HUES64 (cell line): ENCODE measurements around the gene PTP4A1. TPM values are rescaled to one million over a fixed set of nuclear protein-coding genes. Genes with fewer than 3 reads are reported as not detected.
A peak's percentile ranks its signal among the peaks of the same experiment; 100 is the strongest.
"Not testable (repeated sequence)": the region's sequence is repeated elsewhere in the genome, so short reads cannot be mapped to it uniquely, and the experiment has no call there.

Experiments
- H3K27ac ChIP-seq: 2 replicates; pipeline ENCODE4 v1.7.0; 2013; ENCODE audit warnings: low read depth, low read length, inconsistent platforms
- H3K27me3 ChIP-seq: 2 replicates; pipeline ENCODE4 v1.6.1; 2013; ENCODE audit warnings: mild to moderate bottlenecking, low read length; ENCODE audit not compliant: insufficient read depth
- H3K36me3 ChIP-seq: 2 replicates; pipeline ENCODE4 v1.6.1; 2013; ENCODE audit warnings: mild to moderate bottlenecking, low read length; ENCODE audit not compliant: insufficient read depth
- H3K4me1 ChIP-seq: 2 replicates; pipeline ENCODE4 v1.6.1; 2013; ENCODE audit warnings: mild to moderate bottlenecking, low read length, moderate library complexity; ENCODE audit not compliant: insufficient read depth
- H3K4me3 ChIP-seq: 2 replicates; pipeline ENCODE4 v1.5.1; 2013; ENCODE audit warnings: mild to moderate bottlenecking, low read length, moderate library complexity
- H3K9ac ChIP-seq: 2 replicates; pipeline ENCODE4 v1.6.1; 2013; ENCODE audit warnings: mild to moderate bottlenecking, low read depth, low read length
- H3K9me3 ChIP-seq: 2 replicates; pipeline ENCODE4 v1.6.1; 2013; ENCODE audit warnings: low read depth, low read length; ENCODE audit not compliant: insufficient read depth
- WGBS: fragments of 150-250, 120-280 bp; methylation state at CpG from one replicate; pipeline ENCODE4 v1.1.7; 2013; ENCODE audit warnings: missing lambda C conversion rate; 5-methylcytosine and 5-hydroxymethylcytosine counted together
- polyA plus RNA-seq, 2 experiments: library from polyadenylated mRNA; stranded (reverse); fragments of 50-300 nt; gene quantifications; one replicate each; pipeline ENCODE4 v1.2.3, GENCODE V29; 2013

PTP4A1 gene
- polyA plus RNA-seq (2013, experiment 1 of 2): 60.2 TPM
- polyA plus RNA-seq (2013, experiment 2 of 2): 62.6 TPM

- H3K27ac ChIP-seq: peak within 1 kb of the TSS; percentile 86
- peaks cover 22% of the 10 kb centered on the region for H3K4me1 ChIP-seq
- peaks cover 23% of the 10 kb centered on the region for H3K36me3 ChIP-seq
- no peaks in the 10 kb centered on the region for H3K9me3 ChIP-seq
- H3K4me3 ChIP-seq: peak within 1 kb of the TSS; percentile 69
- H3K27me3 ChIP-seq: peaks cover 14% of the 10 kb centered on the region
- WGBS: under 1% methylated on average over 73 of the region's 73 CpGs
- peak within 1 kb of the TSS; percentile 97 for H3K9ac ChIP-seq
Observed at GRCh38 chr6:63572044-63572746, at the start of gene PTP4A1, which contains the start of gene LOC128125822. Gene PTP4A1, plus strand, starts transcription at chr6:63572480. Its CDS starts 4,401 bp downstream, at chr6:63576881. Gene LOC128125822, plus strand, starts transcription at chr6:63572480.

- not testable (repeated sequence) for H3K27me3 ChIP-seq, H3K4me1 ChIP-seq, H3K36me3 ChIP-seq, H3K4me3 ChIP-seq, H3K9ac ChIP-seq, H3K9me3 ChIP-seq, H3K27ac ChIP-seq
- 93% methylated on average over 6 of the region's 7 CpGs for WGBS
Observed at GRCh38 chr6:63522911-63523287, 49.4 kb upstream of the PTP4A1 start.

GRCh38 chr6:63523630-63524029, 48.6 kb upstream of the PTP4A1 start:
- no peaks in the 10 kb centered on the region for H3K36me3 ChIP-seq
- no peaks in the 10 kb centered on the region for H3K4me1 ChIP-seq
- WGBS: 94% methylated on average over 4 of the region's 4 CpGs
- no peak overlapping the region for H3K27ac ChIP-seq
- H3K9me3 ChIP-seq: no peaks in the 10 kb centered on the region
- H3K27me3 ChIP-seq: no peaks in the 10 kb centered on the region
- H3K9ac ChIP-seq: no peak overlapping the region
- H3K4me3 ChIP-seq: no peak overlapping the region

GRCh38 chr6:63525186-63525878, 46.9 kb upstream of the PTP4A1 start:
- 64% methylated on average over 7 of the region's 7 CpGs for WGBS
- no peak overlapping the region for H3K27ac ChIP-seq
- no peaks in the 10 kb centered on the region for H3K36me3 ChIP-seq
- H3K9ac ChIP-seq: no peak overlapping the region
- H3K9me3 ChIP-seq: no peaks in the 10 kb centered on the region
- no peaks in the 10 kb centered on the region for H3K4me1 ChIP-seq
- no peak overlapping the region for H3K4me3 ChIP-seq
- peaks cover 7% of the 10 kb centered on the region; the same call in 1 of the 2 replicates for H3K27me3 ChIP-seq

- H3K27ac ChIP-seq: no peak overlapping the region
- H3K27me3 ChIP-seq: peaks cover 11% of the 10 kb centered on the region; the same call in 1 of the 2 replicates
- H3K9ac ChIP-seq: no peak overlapping the region
- no peak overlapping the region for H3K4me3 ChIP-seq
- no peaks in the 10 kb centered on the region for H3K36me3 ChIP-seq
- no peaks in the 10 kb centered on the region for H3K4me1 ChIP-seq
- no peaks in the 10 kb centered on the region for H3K9me3 ChIP-seq
Observed at GRCh38 chr6:63526931-63527330, 45.3 kb upstream of the PTP4A1 start.

GRCh38 chr6:63527658-63528514, 44.4 kb upstream of the PTP4A1 start:
- no peak overlapping the region for H3K27ac ChIP-seq
- peaks cover 14% of the 10 kb centered on the region for H3K27me3 ChIP-seq
- 80% methylated on average over 6 of the region's 6 CpGs for WGBS
- no peak overlapping the region for H3K4me3 ChIP-seq
- no peaks in the 10 kb centered on the region for H3K9me3 ChIP-seq
- H3K4me1 ChIP-seq: no peaks in the 10 kb centered on the region
- H3K36me3 ChIP-seq: no peaks in the 10 kb centered on the region
- H3K9ac ChIP-seq: no peak overlapping the region

- Histone ChIP-seq H3K9me3 (no peaks in the 10 kb centered on the region), H3K4me1 (no peaks in the 10 kb centered on the region), H3K36me3 (no peaks in the 10 kb centered on the region), H3K27ac (no peak overlapping the region), H3K4me3 (no peak overlapping the region), H3K27me3 (peaks cover 30% of the 10 kb centered on the region), H3K9ac (no peak overlapping the region)
- WGBS: 81% methylated on average over 4 of the region's 4 CpGs
Observed at GRCh38 chr6:63529498-63529897, 42.8 kb upstream of the PTP4A1 start.

- Histone ChIP-seq H3K36me3 (no peaks in the 10 kb centered on the region), H3K4me3 (no peak overlapping the region), H3K27ac (no peak overlapping the region), H3K27me3 (peaks cover 37% of the 10 kb centered on the region), H3K9me3 (no peaks in the 10 kb centered on the region), H3K4me1 (no peaks in the 10 kb centered on the region), H3K9ac (no peak overlapping the region)
- WGBS: 79% methylated on average over 3 of the region's 3 CpGs
Observed at GRCh38 chr6:63530182-63530581, 42.1 kb upstream of the PTP4A1 start.

- H3K27me3 ChIP-seq: peaks cover 45% of the 10 kb centered on the region
Observed at GRCh38 chr6:63530991-63531390, 41.3 kb upstream of the PTP4A1 start.

GRCh38 chr6:63533026-63533425, 39.3 kb upstream of the PTP4A1 start:
- Histone ChIP-seq H3K36me3 (no peaks in the 10 kb centered on the region), H3K9ac (no peak overlapping the region), H3K9me3 (no peaks in the 10 kb centered on the region), H3K27ac (no peak overlapping the region), H3K27me3 (peaks cover 66% of the 10 kb centered on the region), H3K4me1 (no peaks in the 10 kb centered on the region), H3K4me3 (no peak overlapping the region)
- WGBS: 73% methylated on average over 3 of the region's 3 CpGs

More at GRCh38 chr6:63530991-63531390, 41.3 kb upstream of the PTP4A1 start:
- Histone ChIP-seq H3K9ac (no peak overlapping the region), H3K36me3 (no peaks in the 10 kb centered on the region), H3K4me1 (no peaks in the 10 kb centered on the region), H3K4me3 (no peak overlapping the region), H3K9me3 (no peaks in the 10 kb centered on the region), H3K27ac (no peak overlapping the region)
- WGBS: no CpG with 5 or more reads among the region's 1 CpG

GRCh38 chr6:63533952-63534351, 38.3 kb upstream of the PTP4A1 start:
- H3K27me3 ChIP-seq: peaks cover 75% of the 10 kb centered on the region
- H3K9me3 ChIP-seq: no peaks in the 10 kb centered on the region
- 88% methylated on average over 4 of the region's 4 CpGs for WGBS
- no peaks in the 10 kb centered on the region for H3K36me3 ChIP-seq
- H3K4me3 ChIP-seq: no peak overlapping the region
- H3K4me1 ChIP-seq: no peaks in the 10 kb centered on the region
- H3K9ac ChIP-seq: no peak overlapping the region
- H3K27ac ChIP-seq: no peak overlapping the region
